ENCODE results near the gene COX8A. TPM values are rescaled to one million over a fixed set of nuclear protein-coding genes. Genes with fewer than 3 reads are reported as not detected.

The COX8A gene
- total and polyA plus RNA-seq, 2 of the 8 experiments (the other 6 are each of a cell fraction or from before 2014, with no cell fraction given), result 365 to 1,720 TPM

- TF ChIP-seq GABPA (IDR thresholded peaks at IDR 0.05; ENCODE audit: borderline replicate concordance, insufficient read depth, low read length) (no peak), POLR2AphosphoS5 (IDR thresholded peaks at IDR 0.05; ENCODE audit: low read depth, low read length) (no peak), EGR1 (IDR thresholded peaks at IDR 0.05; ENCODE audit: borderline replicate concordance, low read depth, low read length) (no peak)
These were observed 22.8 kb downstream of the COX8A start (continued) for GRCh38 chr11:63997104-63997700.
